ENCODE data around the gene MYO1H.
"Not testable (repeated sequence)": the region's sequence is repeated elsewhere in the genome, so short reads cannot be mapped to it uniquely, and the experiment has no call there.

The MYO1H gene

DNA sequence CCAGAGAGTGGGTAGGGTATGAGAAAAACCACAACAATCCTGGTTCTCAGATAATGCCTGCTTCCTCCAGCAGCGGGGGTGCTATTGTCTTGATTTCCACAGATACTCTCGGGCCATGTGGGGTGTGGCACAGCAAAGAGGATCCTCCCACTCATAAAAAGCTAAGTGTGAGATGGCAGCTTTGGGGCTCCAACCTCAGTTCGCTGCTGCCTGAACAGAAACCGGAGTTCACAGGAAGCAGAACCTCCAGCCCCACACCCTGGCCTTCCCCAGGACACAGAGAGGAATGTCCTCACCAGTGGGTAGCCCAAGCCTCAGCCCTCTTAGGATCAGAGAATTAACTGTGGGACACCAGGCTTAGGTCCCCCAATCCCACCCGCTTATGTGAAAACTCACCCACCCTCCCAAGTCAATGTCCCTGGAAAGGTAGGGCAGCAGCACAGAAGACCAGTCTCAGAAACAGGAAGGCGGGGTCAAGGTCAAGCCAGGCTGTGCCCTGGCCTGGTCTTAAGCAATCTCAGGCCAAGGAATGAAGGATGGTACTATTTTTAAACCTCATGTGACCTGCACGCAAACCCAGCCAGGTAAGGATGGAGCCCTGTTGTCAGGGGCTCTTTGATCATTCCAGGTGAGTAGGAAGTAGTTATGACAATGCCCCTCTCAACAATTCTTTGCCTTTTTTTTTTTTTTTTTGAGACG lies 120.4 kb downstream of the MYO1H start:
- no peak for DNase-seq (ENCODE audit: low read depth, low spot score)
- ChIA-PET CTCF (interaction anchor here (1.2 to 10.7 kb wide), 6 partner anchors 10 to 40 kb away, joined by 3 to 199 read pairs (median 4); no protein-coding TSS in a partner anchor), POLR2A (interaction anchor here (0.6 to 0.9 kb wide), 2 partner anchors 9 to 23 kb away, joined by 3 read pairs; no protein-coding TSS in a partner anchor)
- no peak overlapping the region for H3K4me3 ChIP-seq (ENCODE audit: low read depth, low read length)
- no peak for TF ChIP-seq CTCF (IDR thresholded peaks at IDR 0.05; ENCODE audit: insufficient read depth, low read length, missing control alignments)

GRCh38 chr12:109469517-109469916 lies 121.8 kb downstream of the MYO1H start:
- no peak for TF ChIP-seq CTCF (IDR thresholded peaks at IDR 0.05; ENCODE audit: insufficient read depth, low read length, missing control alignments)
- no peak overlapping the region for H3K4me3 ChIP-seq (ENCODE audit: low read depth, low read length)
- no peak for DNase-seq (ENCODE audit: low read depth, low spot score)
- ChIA-PET CTCF (interaction anchor here (1.1 to 10.7 kb wide), 4 partner anchors 23 to 128 kb away, joined by 3 to 199 read pairs (median 3); no protein-coding TSS in a partner anchor), POLR2A (no interaction called here)

DNA sequence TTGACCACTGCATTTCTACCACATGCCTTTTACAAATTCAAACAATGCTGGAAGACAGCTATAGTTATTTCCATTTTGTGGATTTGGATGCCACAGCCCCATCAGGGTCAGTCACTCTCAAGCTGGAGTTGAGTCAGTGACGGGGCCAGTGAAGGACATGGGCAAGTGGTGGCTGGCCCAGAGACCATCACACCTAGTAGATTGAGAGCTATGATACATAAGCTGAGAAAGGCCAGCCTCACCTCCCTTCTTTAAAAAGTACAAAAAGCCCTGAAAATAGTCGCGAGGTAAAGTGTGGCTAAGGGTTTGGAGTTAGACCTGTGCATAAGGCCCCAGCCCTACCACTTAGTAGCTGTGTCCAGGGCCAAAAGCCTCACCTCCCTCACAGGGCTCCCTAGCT lies 125.3 kb downstream of the MYO1H start:
- POLR2A ChIA-PET: interaction anchor here (3.9 kb wide), 1 partner anchor 11 kb away, joined by 32 read pairs; no protein-coding TSS in a partner anchor
- no peak for TF ChIP-seq CTCF (IDR thresholded peaks at IDR 0.05; ENCODE audit: insufficient read depth, low read length, missing control alignments)
- DNase-seq (ENCODE audit: low read depth, low spot score): no peak
- no peak overlapping the region for H3K4me3 ChIP-seq (ENCODE audit: low read depth, low read length)
- CTCF ChIA-PET: interaction anchor here (0.7 to 10.7 kb wide), 4 partner anchors 10 to 42 kb away, joined by 3 to 199 read pairs (median 4); no protein-coding TSS in a partner anchor

DNA sequence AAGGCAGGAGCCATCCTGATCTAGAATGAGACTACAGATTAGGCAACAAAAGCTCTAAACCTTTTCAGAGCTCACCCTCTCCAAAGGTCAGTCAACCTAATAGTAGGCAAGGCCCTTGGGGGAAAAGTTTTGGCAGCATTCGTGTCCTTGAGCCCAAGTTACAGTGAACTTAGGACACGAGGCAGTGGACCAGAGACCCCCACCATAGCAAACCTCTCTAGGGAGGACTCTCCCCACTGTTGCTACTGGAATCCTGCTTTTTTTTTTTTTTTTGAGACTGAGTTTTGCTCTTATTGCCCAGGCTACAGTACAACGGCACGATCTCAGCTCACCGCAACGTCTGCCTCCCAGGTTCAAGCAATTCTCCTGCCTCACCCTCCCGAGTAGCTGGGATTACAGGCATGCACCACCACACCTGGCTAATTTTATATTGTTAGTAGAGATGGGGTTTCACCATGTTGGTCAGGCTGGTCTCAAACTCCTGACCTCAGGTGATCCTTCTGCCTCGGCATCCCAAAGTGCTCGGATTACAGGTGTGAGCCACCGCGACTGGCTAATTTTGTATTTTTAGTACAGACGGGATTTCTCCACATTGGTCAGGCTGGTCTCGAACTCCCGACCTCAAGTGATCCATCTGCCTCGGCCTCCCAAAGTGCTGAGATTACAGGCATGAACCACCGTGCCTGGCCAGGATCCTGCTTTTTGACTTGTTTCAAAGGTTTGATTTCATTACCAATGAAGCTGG lies 126.0 kb downstream of the MYO1H start:
- POLR2A ChIA-PET: interaction anchor here (0.6 to 3.9 kb wide), 2 partner anchors 12 to 44 kb away, joined by 5 to 32 read pairs; no protein-coding TSS in a partner anchor
- not testable (repeated sequence) for H3K4me3 ChIP-seq (ENCODE audit: low read depth, low read length); DNase-seq (ENCODE audit: low read depth, low spot score)
- CTCF ChIA-PET: interaction anchor here (0.7 to 10.7 kb wide), 6 partner anchors 10 to 45 kb away, joined by 3 to 199 read pairs (median 4); no protein-coding TSS in a partner anchor

GRCh38 chr12:109475121-109475520 lies 127.4 kb downstream of the MYO1H start:
- DNase-seq (ENCODE audit: low read depth, low spot score): no peak
- peak overlapping the region; percentile 95 for H3K4me3 ChIP-seq (ENCODE audit: low read depth, low read length)
- POLR2A ChIA-PET: interaction anchor here (1.4 kb wide), 1 partner anchor 12 kb away, joined by 10 read pairs; no protein-coding TSS in a partner anchor
- TF ChIP-seq CTCF (IDR thresholded peaks at IDR 0.05; ENCODE audit: insufficient read depth, low read length, missing control alignments): no peak
- CTCF ChIA-PET: interaction anchor here (0.8 to 10.7 kb wide), 6 partner anchors 10 to 300 kb away, joined by 3 to 199 read pairs (median 9); no protein-coding TSS in a partner anchor

GRCh38 chr12:109475993-109476806 lies 128.5 kb downstream of the MYO1H start:
- no peak for TF ChIP-seq CTCF (IDR thresholded peaks at IDR 0.05; ENCODE audit: insufficient read depth, low read length, missing control alignments)
- POLR2A ChIA-PET: interaction anchor here (1.4 to 1.6 kb wide), 4 partner anchors 13 to 48 kb away, joined by 3 to 10 read pairs (median 5); no protein-coding TSS in a partner anchor
- no peak for DNase-seq (ENCODE audit: low read depth, low spot score)
- peak overlapping the region; percentile 95 for H3K4me3 ChIP-seq (ENCODE audit: low read depth, low read length)
- CTCF ChIA-PET: interaction anchor here (0.8 to 10.7 kb wide), 6 partner anchors 9 to 45 kb away, joined by 3 to 199 read pairs (median 9); no protein-coding TSS in a partner anchor
